SK-N-MC (cell line): ENCODE results near the gene SLC25A22.

Experiments used
- EZH2 ChIP-seq: fragments of 200-600 bp; sonication (generic); IDR thresholded peaks from one replicate; pipeline ENCODE4 v1.6.1; 2017; ENCODE audit warnings: antibody characterized with exemption
- POLR2AphosphoS5 ChIP-seq: IDR thresholded peaks from 2 replicates; pipeline ENCODE4 v1.6.1; 2012; ENCODE audit warnings: mild to moderate bottlenecking, low read depth, low read length, borderline replicate concordance

- no peak for TF ChIP-seq POLR2AphosphoS5
- no peak for TF ChIP-seq EZH2
Measured at GRCh38 chr11:846496-847098, 48.5 kb upstream of the SLC25A22 start.
